Liver (tissue), 9 donors: Measurements from ENCODE around the gene CEP43. TPM values are rescaled to one million over a fixed set of nuclear protein-coding genes. Genes with fewer than 3 reads are reported as not detected.

ENCODE experiments used
- DNase-seq: peaks from one replicate; pipeline ENCODE4 v3.0.0-alpha.2; 2017; ENCODE audit warnings: low spot score
- H3K27ac ChIP-seq, 2 donors: one replicate each; pipeline ENCODE4 v1.7.0; 2013; ENCODE audit warnings: inconsistent platforms in 2 of 2, low read length in 2 of 2, control low read depth in 1 of 2, low read depth in 1 of 2, mild to moderate bottlenecking in 1 of 2
- H3K27me3 ChIP-seq, 4 donors: one replicate each; pipeline versions ENCODE4 v1.6.1 to v1.7.0; 2013; ENCODE audit warnings: low read length in 3 of 4, inconsistent platforms in 1 of 4, mild to moderate bottlenecking in 1 of 4, moderate library complexity in 1 of 4; ENCODE audit not compliant: control insufficient read depth in 4 of 4, insufficient read depth in 4 of 4
- H3K36me3 ChIP-seq, 4 donors: one replicate each; pipeline versions ENCODE4 v1.6.1 to v1.7.0; 2013; ENCODE audit warnings: low read length in 3 of 4, mild to moderate bottlenecking in 3 of 4, low read depth in 1 of 4, moderate library complexity in 1 of 4; ENCODE audit not compliant: control insufficient read depth in 4 of 4, insufficient read depth in 3 of 4
- H3K4me1 ChIP-seq, 4 donors: one replicate each; pipeline versions ENCODE4 v1.6.1 to v1.7.0; 2013; ENCODE audit warnings: low read length in 3 of 4, mild to moderate bottlenecking in 3 of 4, moderate library complexity in 1 of 4; ENCODE audit not compliant: control insufficient read depth in 4 of 4, insufficient read depth in 4 of 4
- H3K4me3 ChIP-seq, 3 donors: one replicate each; pipeline versions ENCODE4 v1.6.1 to v1.7.0; 2013; ENCODE audit warnings: low read length in 3 of 3, control low read depth in 1 of 3, low read depth in 1 of 3, mild to moderate bottlenecking in 1 of 3
- H3K9ac ChIP-seq, 2 donors: one replicate each; pipeline ENCODE4 v1.7.0; 2013; ENCODE audit warnings: low read length in 2 of 2, mild to moderate bottlenecking in 2 of 2, moderate library complexity in 2 of 2, control low read depth in 1 of 2, low read depth in 1 of 2
- H3K9me3 ChIP-seq, 4 donors: one replicate each; pipeline versions ENCODE4 v1.6.1 to v1.7.0; 2013; ENCODE audit warnings: low read length in 3 of 4; ENCODE audit not compliant: control insufficient read depth in 4 of 4
- ATF3 ChIP-seq: IDR thresholded peaks from 2 replicates; pipeline ENCODE4 v1.6.1; 2016; ENCODE audit warnings: antibody characterized with exemption
- CTCF ChIP-seq: fragments of 150-350 bp; IDR thresholded peaks from 2 replicates; pipeline ENCODE4 v1.5.1; 2017; ENCODE audit warnings: improper control_type of control experiment, low read depth, low read length; ENCODE audit not compliant: missing input control
- EGR1 ChIP-seq, 2 donors: IDR thresholded peaks; 2 replicates each; pipeline ENCODE4 v1.6.1; 2016 to 2018; ENCODE audit warnings: antibody characterized with exemption in 2 of 2, low read depth in 2 of 2
- FOXA1 ChIP-seq: IDR thresholded peaks from 2 replicates; pipeline ENCODE4 v1.6.1; 2016; ENCODE audit warnings: antibody characterized with exemption
- FOXA2 ChIP-seq: IDR thresholded peaks from 2 replicates; pipeline ENCODE4 v1.6.1; 2016; ENCODE audit warnings: antibody characterized with exemption
- HNF4A ChIP-seq, 2 donors: conservative IDR thresholded peaks; 2 replicates each; pipeline ENCODE4 v1.6.1; 2016; ENCODE audit warnings: antibody characterized with exemption in 2 of 2, mild to moderate bottlenecking in 2 of 2
- JUND ChIP-seq, 2 donors: IDR thresholded peaks; 2 replicates each; pipeline ENCODE4 v1.6.1; 2016; ENCODE audit warnings: antibody characterized with exemption in 2 of 2
- MAX ChIP-seq: IDR thresholded peaks from 2 replicates; pipeline ENCODE4 v1.6.1; 2016; ENCODE audit warnings: antibody characterized with exemption
- NR2F2 ChIP-seq: IDR thresholded peaks from 2 replicates; pipeline ENCODE4 v1.6.1; 2016; ENCODE audit warnings: antibody characterized with exemption
- RAD21 ChIP-seq, 2 donors: IDR thresholded peaks; 2 replicates each; pipeline ENCODE4 v1.6.1; 2016; ENCODE audit warnings: antibody characterized with exemption in 2 of 2, mild to moderate bottlenecking in 2 of 2
- RXRA ChIP-seq, 2 donors: IDR thresholded peaks; 2 replicates each; pipeline ENCODE4 v1.6.1; 2017 to 2018; ENCODE audit warnings: antibody characterized with exemption in 2 of 2, mild to moderate bottlenecking in 1 of 2
- TAF1 ChIP-seq: conservative IDR thresholded peaks from 2 replicates; pipeline ENCODE4 v1.6.1; 2016; ENCODE audit warnings: antibody characterized with exemption, mild to moderate bottlenecking
- YY1 ChIP-seq: IDR thresholded peaks from 2 replicates; pipeline ENCODE4 v1.6.1; 2016; ENCODE audit warnings: antibody characterized with exemption, mild to moderate bottlenecking
- WGBS: extraction: QIAGEN DNeasy Blood & Tissue Kit; methylation state at CpG from one replicate; pipeline ENCODE4 v1.1.7; 2013; 5-methylcytosine and 5-hydroxymethylcytosine counted together
- polyA plus RNA-seq, 2 donors: library from polyadenylated mRNA; stranded (reverse) in 1 of 2; unstranded in 1 of 2; fragments of 200-250 nt in 1 of 2; fragments of >200 nt in 1 of 2; fragmentation: Nextera tagmentation in 1 of 2; extraction: Ambion mirVana in 1 of 2; gene quantifications; one replicate each; pipeline versions ENCODE4 v1.2.1 to v1.2.3, GENCODE V29; 2013 to 2015
- total RNA-seq, 2 donors: library from RNA; depleted of rRNA; stranded (reverse); fragments of >200 nt; gene quantifications; one replicate each; pipeline ENCODE4 v1.2.3, GENCODE V29; 2014
- donor health status: healthy.
- donor health status: healthy.
- donor health status: healthy.
- donor health status: healthy.
- donor health status: healthy.

The CEP43 gene
- total and polyA plus RNA-seq, 4 donors, result 12.0 to 32.0 (median 18.0) TPM

GRCh38 chr6:166966268-166966667, 32.9 kb upstream of the CEP43 start:
- WGBS, result 98% methylated on average over 2 of the region's 2 CpGs
- Histone ChIP-seq H3K9me3 (no peaks in the 10 kb centered on the region), H3K27me3 (no peaks in the 10 kb centered on the region), H3K27ac (no peak overlapping the region), H3K9ac (no peak overlapping the region), H3K4me3 (no peak overlapping the region), H3K4me1 (no peaks in the 10 kb centered on the region), H3K36me3 (peaks cover 0 to 4% (median 0%) of the 10 kb centered on the region in 4 donors)
- DNase-seq, result no peak
- no peak for TF ChIP-seq CTCF
- no peak for TF ChIP-seq MAX
- no peak for TF ChIP-seq RXRA (IDR thresholded peaks at IDR 0.05)
- TF ChIP-seq FOXA1, result no peak
- no peak for TF ChIP-seq EGR1 (IDR thresholded peaks at IDR 0.05; ENCODE audit: low read depth in 2 of 2)
- TF ChIP-seq FOXA2, result no peak
- TF ChIP-seq YY1, result no peak

GRCh38 chr6:166969390-166970002, 29.7 kb upstream of the CEP43 start:
- TF ChIP-seq CTCF (no peak), MAX (no peak), HNF4A (conservative IDR thresholded peaks at IDR 0.05) (no peak), EGR1 (IDR thresholded peaks at IDR 0.05; ENCODE audit: low read depth in 2 of 2) (no peak), NR2F2 (no peak), RXRA (IDR thresholded peaks at IDR 0.05) (no peak), TAF1 (no peak), ATF3 (no peak), RAD21 (IDR thresholded peaks at IDR 0.05) (no peak)
- Histone ChIP-seq H3K4me3 (no peak overlapping the region), H3K36me3 (peaks cover 0 to 4% (median 0%) of the 10 kb centered on the region in 4 donors), H3K4me1 (no peaks in the 10 kb centered on the region), H3K27me3 (no peaks in the 10 kb centered on the region), H3K9me3 (no peaks in the 10 kb centered on the region), H3K9ac (no peak overlapping the region), H3K27ac (no peak overlapping the region)
- no peak for DNase-seq
- 83% methylated on average over 8 of the region's 8 CpGs for WGBS

GRCh38 chr6:166970091-166970490, 29.1 kb upstream of the CEP43 start:
- Histone ChIP-seq H3K4me1 (no peaks in the 10 kb centered on the region), H3K27me3 (no peaks in the 10 kb centered on the region), H3K4me3 (no peak overlapping the region), H3K9ac (no peak overlapping the region), H3K36me3 (peaks cover 0 to 4% (median 0%) of the 10 kb centered on the region in 4 donors), H3K27ac (no peak overlapping the region), H3K9me3 (no peaks in the 10 kb centered on the region)
- DNase-seq, result no peak
- no peak for TF ChIP-seq JUND (IDR thresholded peaks at IDR 0.05)
